Epithelial cell of esophagus (primary cell): Measurements from ENCODE around the gene CACNA1F.
A peak's percentile ranks its signal among the peaks of the same experiment; 100 is the strongest.

ENCODE experiments used
- DNase-seq: peaks from one replicate; pipeline ENCODE4 v3.0.0; 2010; ENCODE audit warnings: low read depth
- H3K4me3 ChIP-seq: 2 replicates; pipeline ENCODE4 v1.5.1; 2011; ENCODE audit warnings: mild to moderate bottlenecking, low read length, control low read depth
- CTCF ChIP-seq: IDR thresholded peaks from 2 replicates; pipeline ENCODE4 v1.5.1; 2011; ENCODE audit warnings: low read depth, mild to moderate bottlenecking, low read length, control low read depth, inconsistent platforms; ENCODE audit not compliant: insufficient read depth; ENCODE audit errors: missing control alignments

Gene CACNA1F

GRCh38 chrX:49172280-49172780 lies 60.8 kb downstream of the CACNA1F start:
- peak overlapping the region; percentile 51 for H3K4me3 ChIP-seq
- DNase-seq: peak; percentile 81
- TF ChIP-seq CTCF: no peak

DNA sequence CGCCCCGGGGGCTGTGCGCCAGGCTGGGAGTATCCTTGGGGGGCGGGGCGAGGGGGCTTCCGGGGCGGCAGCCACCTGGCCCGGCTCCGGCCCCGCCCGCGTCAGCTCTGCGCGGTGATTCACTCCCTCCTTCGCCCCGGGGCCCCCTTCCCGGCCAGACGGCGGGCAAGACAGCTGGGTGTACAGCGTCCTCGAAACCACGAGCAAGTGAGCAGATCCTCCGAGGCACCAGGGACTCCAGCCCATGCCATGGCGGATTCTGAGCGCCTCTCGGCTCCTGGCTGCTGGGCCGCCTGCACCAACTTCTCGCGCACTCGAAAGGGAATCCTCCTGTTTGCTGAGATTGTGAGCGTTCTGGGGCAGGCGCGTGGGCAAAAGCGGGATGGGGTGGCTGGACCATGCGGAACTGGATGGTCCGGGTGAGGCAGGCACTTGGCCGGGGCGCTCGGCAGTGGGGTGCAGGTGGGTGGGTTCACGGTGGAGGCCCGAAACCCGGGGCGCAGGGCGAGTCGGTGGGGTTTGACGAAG lies 61.3 kb downstream of the CACNA1F start, which contains the start of gene PLP2:
TSS of gene PLP2 (plus strand) at position 147 of the 528 bp plus-strand sequence. CDS start at position 250, 103 bp downstream.
- H3K4me3 ChIP-seq: peak within 1 kb of the TSS; percentile 51
- TF ChIP-seq CTCF: no peak
- peak; percentile 78 for DNase-seq

- DNase-seq: no peak
- no peak for TF ChIP-seq CTCF
These were observed 65.4 kb downstream of the CACNA1F start for GRCh38 chrX:49167740-49168108.

GRCh38 chrX:49166914-49167739 lies 66.0 kb downstream of the CACNA1F start:
- peak overlapping the region; percentile 54 for H3K4me3 ChIP-seq
- DNase-seq: peak; percentile 74
- TF ChIP-seq CTCF: no peak

More at GRCh38 chrX:49167740-49168108, 65.4 kb downstream of the CACNA1F start:
- H3K4me3 ChIP-seq: peak overlapping the region; percentile 54

DNA sequence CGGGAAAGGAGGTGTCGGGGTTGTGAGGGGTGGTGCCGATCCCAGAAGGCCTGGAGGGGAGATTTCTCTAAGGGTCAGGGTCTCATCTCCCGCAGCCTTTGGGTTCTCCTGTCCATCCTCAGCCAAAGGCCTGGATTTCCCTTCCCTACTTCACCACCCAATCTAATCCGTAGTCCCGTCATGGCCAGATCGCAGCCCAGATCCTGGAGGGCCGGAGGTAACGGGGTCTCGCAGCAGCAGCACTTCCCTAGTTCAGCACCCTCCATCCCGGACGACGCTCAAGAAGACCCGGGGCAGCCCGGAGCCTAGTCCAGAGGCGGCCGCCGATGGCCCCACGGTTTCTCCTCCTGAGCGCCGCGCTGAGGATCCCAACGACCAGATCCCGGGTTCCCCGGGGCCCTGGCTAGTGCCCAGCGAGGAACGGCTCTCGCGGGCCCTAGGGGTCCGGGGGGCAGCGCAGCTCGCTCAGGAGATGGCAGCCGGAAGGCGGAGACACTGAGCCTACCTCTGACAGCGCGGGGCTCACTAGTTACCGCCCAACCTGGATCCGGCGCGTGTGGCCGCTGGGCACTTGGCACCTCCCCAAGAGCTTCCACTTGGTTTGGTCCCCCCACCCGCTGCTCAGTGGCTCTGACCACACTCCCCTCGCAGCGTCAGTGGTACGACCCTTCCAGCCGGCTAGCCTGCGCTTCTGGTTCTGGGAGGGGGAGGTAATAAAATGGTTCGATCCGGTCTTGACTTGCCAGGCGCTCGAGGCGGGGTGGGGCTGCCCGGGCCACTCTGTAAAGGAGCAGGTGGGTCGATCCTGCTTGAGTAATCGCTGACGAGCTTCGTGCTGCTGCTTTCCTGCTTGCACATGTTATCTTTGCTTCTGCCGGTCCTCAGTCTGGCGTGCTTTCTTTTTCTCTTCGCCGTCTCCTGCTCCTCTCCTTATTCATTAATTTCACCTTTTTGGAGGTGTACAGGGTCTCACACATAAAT lies 66.9 kb downstream of the CACNA1F start:
- peak; percentile 95 for DNase-seq
- TF ChIP-seq CTCF: peak; percentile 34
- peak overlapping the region; percentile 54 for H3K4me3 ChIP-seq

- no peak overlapping the region for H3K4me3 ChIP-seq
- no peak for DNase-seq
- no peak for TF ChIP-seq CTCF
These were observed 68.4 kb downstream of the CACNA1F start for GRCh38 chrX:49164589-49165360.
